ENCODE measurements around the gene CGA.

CGA gene

DNA sequence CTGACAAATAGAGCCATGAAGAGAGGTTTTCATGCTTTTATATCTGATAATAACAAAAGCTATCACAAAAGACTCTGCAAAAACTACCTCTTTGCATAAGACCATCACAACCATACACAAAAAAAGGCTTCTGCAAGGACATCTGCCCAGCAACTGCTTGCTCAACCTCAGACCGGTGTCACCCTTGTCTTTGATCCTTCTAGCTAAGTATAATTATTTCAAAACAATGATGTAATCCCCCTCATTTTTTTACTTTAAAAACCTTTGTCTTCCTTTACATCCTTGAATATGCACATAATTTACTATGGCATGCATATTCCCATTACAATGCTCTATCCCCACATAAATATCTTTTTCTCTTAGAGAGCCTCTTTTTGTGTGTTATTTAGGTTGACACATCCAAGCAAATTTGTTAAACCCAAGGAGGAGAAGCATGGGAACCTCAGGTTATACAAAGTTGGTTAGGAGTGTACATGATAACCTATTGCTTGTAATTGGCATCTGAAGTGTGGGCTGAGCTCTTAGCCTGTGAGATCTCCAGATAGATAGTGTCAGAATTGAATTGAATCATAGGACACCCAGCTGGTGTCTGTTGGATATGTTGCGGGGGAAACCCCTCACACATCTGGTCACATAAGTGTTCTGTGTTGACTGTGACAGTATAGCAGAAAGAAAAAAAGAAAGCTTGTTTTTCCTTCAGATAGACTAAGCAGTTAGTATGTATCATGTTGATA lies 20.7 kb upstream of the CGA start:
- no peak overlapping the region for H3K9ac ChIP-seq (ENCODE audit: low read depth in 1 of 2, low read length in 2 of 2)
- no peaks in the 10 kb centered on the region for H3K27me3 ChIP-seq (ENCODE audit: control insufficient read depth in 1 of 2, insufficient read depth in 2 of 2, low read length in 2 of 2)
- no peaks in the 10 kb centered on the region for H3K9me3 ChIP-seq (ENCODE audit: control insufficient read depth in 1 of 2, low read length in 2 of 2)
- no peak overlapping the region for H3K4me3 ChIP-seq (ENCODE audit: low read depth in 1 of 2, low read length in 2 of 2)
- no peaks in the 10 kb centered on the region for H3K4me1 ChIP-seq (ENCODE audit: control insufficient read depth in 1 of 2, insufficient read depth in 2 of 2, low read length in 2 of 2)
- H3K27ac ChIP-seq (ENCODE audit: low read depth, low read length) = no peak overlapping the region
- no peaks in the 10 kb centered on the region for H3K36me3 ChIP-seq (ENCODE audit: control insufficient read depth in 1 of 2, insufficient read depth in 2 of 2, low read length in 2 of 2)

DNA sequence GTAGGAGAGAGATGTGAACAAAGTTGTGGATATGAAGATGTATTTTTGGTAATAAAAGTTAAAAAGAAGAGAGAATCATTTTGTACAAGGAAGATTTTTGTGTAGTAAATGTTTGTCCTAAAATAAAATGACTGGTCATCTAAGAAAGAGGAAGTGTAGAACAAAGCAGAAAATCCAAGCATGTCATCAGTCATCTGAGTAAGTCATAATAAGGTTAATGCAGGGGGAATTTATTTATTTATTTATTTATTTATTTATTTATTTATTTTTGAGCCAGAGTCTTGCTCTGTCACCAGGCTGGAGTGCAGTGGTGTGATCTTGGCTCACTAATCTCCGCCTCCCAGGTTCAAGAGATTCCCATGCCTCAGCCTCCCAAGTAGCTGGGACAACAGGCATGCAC lies 15.7 kb upstream of the CGA start:
- H3K4me1 ChIP-seq (ENCODE audit: control insufficient read depth in 1 of 2, insufficient read depth in 2 of 2, low read length in 2 of 2) = no peaks in the 10 kb centered on the region
- no peaks in the 10 kb centered on the region for H3K36me3 ChIP-seq (ENCODE audit: control insufficient read depth in 1 of 2, insufficient read depth in 2 of 2, low read length in 2 of 2)
- no peaks in the 10 kb centered on the region for H3K27me3 ChIP-seq (ENCODE audit: control insufficient read depth in 1 of 2, insufficient read depth in 2 of 2, low read length in 2 of 2)
- H3K27ac ChIP-seq (ENCODE audit: low read depth, low read length) = no peak overlapping the region
- H3K4me3 ChIP-seq (ENCODE audit: low read depth in 1 of 2, low read length in 2 of 2) = no peak overlapping the region
- no peaks in the 10 kb centered on the region for H3K9me3 ChIP-seq (ENCODE audit: control insufficient read depth in 1 of 2, low read length in 2 of 2)
- no peak overlapping the region for H3K9ac ChIP-seq (ENCODE audit: low read depth in 1 of 2, low read length in 2 of 2)

- Histone ChIP-seq H3K27ac (ENCODE audit: low read depth, low read length) (no peak overlapping the region), H3K36me3 (ENCODE audit: control insufficient read depth in 1 of 2, insufficient read depth in 2 of 2, low read length in 2 of 2) (no peaks in the 10 kb centered on the region), H3K9ac (ENCODE audit: low read depth in 1 of 2, low read length in 2 of 2) (no peak overlapping the region), H3K4me1 (ENCODE audit: control insufficient read depth in 1 of 2, insufficient read depth in 2 of 2, low read length in 2 of 2) (no peaks in the 10 kb centered on the region), H3K9me3 (ENCODE audit: control insufficient read depth in 1 of 2, low read length in 2 of 2) (no peaks in the 10 kb centered on the region), H3K4me3 (ENCODE audit: low read depth in 1 of 2, low read length in 2 of 2) (no peak overlapping the region), H3K27me3 (ENCODE audit: control insufficient read depth in 1 of 2, insufficient read depth in 2 of 2, low read length in 2 of 2) (no peaks in the 10 kb centered on the region)
These were observed 10.9 kb upstream of the CGA start for GRCh38 chr6:87105823-87106222.

- no peaks in the 10 kb centered on the region for H3K36me3 ChIP-seq (ENCODE audit: control insufficient read depth in 1 of 2, insufficient read depth in 2 of 2, low read length in 2 of 2)
- no peaks in the 10 kb centered on the region for H3K27me3 ChIP-seq (ENCODE audit: control insufficient read depth in 1 of 2, insufficient read depth in 2 of 2, low read length in 2 of 2)
- no peak overlapping the region for H3K4me3 ChIP-seq (ENCODE audit: low read depth in 1 of 2, low read length in 2 of 2)
- no peaks in the 10 kb centered on the region for H3K4me1 ChIP-seq (ENCODE audit: control insufficient read depth in 1 of 2, insufficient read depth in 2 of 2, low read length in 2 of 2)
- no peak overlapping the region for H3K27ac ChIP-seq (ENCODE audit: low read depth, low read length)
- no peaks in the 10 kb centered on the region for H3K9me3 ChIP-seq (ENCODE audit: control insufficient read depth in 1 of 2, low read length in 2 of 2)
- no peak overlapping the region for H3K9ac ChIP-seq (ENCODE audit: low read depth in 1 of 2, low read length in 2 of 2)
These were observed 9.8 kb upstream of the CGA start for GRCh38 chr6:87104667-87105066.

DNA sequence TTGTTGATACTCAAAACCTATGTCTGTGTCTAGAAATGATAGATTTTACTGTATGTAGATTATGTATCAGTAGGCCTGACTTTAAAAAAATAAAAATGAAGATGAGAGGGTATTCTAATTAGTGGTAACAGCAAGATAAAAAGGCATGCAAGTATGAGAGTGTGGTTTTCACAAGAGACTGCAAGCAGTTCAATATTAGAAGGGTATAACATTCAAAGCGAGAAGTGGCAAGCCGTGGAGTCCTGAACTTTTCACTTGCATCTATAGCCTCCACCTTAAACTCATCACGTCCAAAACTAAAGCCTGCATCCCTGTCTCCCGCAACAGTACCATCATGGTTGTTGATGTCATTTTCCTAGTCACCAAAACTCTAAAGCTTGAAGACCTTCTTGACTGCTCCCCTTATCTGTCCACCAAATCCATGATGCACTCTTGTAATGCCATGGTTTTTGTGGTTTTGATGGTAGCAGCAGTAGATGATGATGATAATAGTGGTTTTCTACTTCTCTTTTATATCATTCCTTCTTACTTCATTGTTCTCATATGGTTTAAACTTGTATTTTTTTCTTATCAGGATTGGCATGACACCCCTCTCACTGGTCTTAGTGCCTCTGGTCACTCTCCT lies 9.2 kb upstream of the CGA start:
- Histone ChIP-seq H3K4me3 (ENCODE audit: low read depth in 1 of 2, low read length in 2 of 2) (no peak overlapping the region), H3K9ac (ENCODE audit: low read depth in 1 of 2, low read length in 2 of 2) (no peak overlapping the region), H3K4me1 (ENCODE audit: control insufficient read depth in 1 of 2, insufficient read depth in 2 of 2, low read length in 2 of 2) (no peaks in the 10 kb centered on the region), H3K27ac (ENCODE audit: low read depth, low read length) (no peak overlapping the region), H3K27me3 (ENCODE audit: control insufficient read depth in 1 of 2, insufficient read depth in 2 of 2, low read length in 2 of 2) (no peaks in the 10 kb centered on the region), H3K36me3 (ENCODE audit: control insufficient read depth in 1 of 2, insufficient read depth in 2 of 2, low read length in 2 of 2) (no peaks in the 10 kb centered on the region), H3K9me3 (ENCODE audit: control insufficient read depth in 1 of 2, low read length in 2 of 2) (no peaks in the 10 kb centered on the region)

DNA sequence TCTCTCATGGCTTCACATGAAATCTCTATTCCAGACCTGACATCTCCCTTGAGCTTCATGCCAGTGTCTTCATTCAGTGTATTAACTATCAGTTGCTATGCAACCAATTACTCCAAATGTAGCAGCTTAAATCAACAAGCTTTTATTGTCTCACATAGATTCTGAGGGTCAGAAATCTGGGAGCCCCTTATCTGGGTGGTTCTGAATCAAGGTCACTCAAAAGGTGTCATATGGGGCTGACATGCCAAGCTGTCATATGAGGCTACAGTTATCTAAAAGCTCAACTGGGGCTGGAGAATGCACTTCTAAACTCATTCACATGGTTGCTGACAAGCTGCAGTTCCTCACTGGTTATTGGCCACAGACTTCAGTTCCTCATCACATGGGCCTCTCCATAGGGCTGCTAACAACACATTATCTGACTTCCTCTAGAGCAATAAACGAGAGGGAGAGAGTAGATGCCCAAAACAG lies 7.3 kb upstream of the CGA start:
- Histone ChIP-seq H3K9ac (ENCODE audit: low read depth in 1 of 2, low read length in 2 of 2) (no peak overlapping the region), H3K9me3 (ENCODE audit: control insufficient read depth in 1 of 2, low read length in 2 of 2) (no peaks in the 10 kb centered on the region), H3K27me3 (ENCODE audit: control insufficient read depth in 1 of 2, insufficient read depth in 2 of 2, low read length in 2 of 2) (no peaks in the 10 kb centered on the region), H3K27ac (ENCODE audit: low read depth, low read length) (no peak overlapping the region), H3K4me3 (ENCODE audit: low read depth in 1 of 2, low read length in 2 of 2) (no peak overlapping the region), H3K4me1 (ENCODE audit: control insufficient read depth in 1 of 2, insufficient read depth in 2 of 2, low read length in 2 of 2) (no peaks in the 10 kb centered on the region), H3K36me3 (ENCODE audit: control insufficient read depth in 1 of 2, insufficient read depth in 2 of 2, low read length in 2 of 2) (no peaks in the 10 kb centered on the region)

DNA sequence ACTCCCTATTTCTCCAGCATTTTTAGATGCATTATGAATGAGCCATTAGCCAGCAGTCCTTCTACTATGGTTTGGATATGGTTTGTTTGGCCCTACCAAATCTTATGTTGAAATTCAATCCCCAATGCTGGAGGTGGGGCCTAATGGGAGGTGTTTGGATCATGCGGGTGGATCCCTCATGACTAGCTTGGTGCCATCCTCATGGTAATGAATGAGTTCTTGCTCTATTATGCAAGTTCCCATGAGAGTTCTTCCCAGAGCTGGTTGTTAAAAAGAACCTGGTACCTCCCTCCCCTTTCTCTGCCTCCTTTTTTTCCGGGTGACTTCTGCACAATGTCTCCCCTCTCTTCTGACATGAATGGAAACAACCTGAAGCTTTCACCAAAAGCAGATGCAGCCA lies 6.2 kb upstream of the CGA start:
- Histone ChIP-seq H3K36me3 (ENCODE audit: control insufficient read depth in 1 of 2, insufficient read depth in 2 of 2, low read length in 2 of 2) (no peaks in the 10 kb centered on the region), H3K9me3 (ENCODE audit: control insufficient read depth in 1 of 2, low read length in 2 of 2) (no peaks in the 10 kb centered on the region), H3K27me3 (ENCODE audit: control insufficient read depth in 1 of 2, insufficient read depth in 2 of 2, low read length in 2 of 2) (no peaks in the 10 kb centered on the region), H3K27ac (ENCODE audit: low read depth, low read length) (no peak overlapping the region), H3K4me1 (ENCODE audit: control insufficient read depth in 1 of 2, insufficient read depth in 2 of 2, low read length in 2 of 2) (no peaks in the 10 kb centered on the region), H3K4me3 (ENCODE audit: low read depth in 1 of 2, low read length in 2 of 2) (no peak overlapping the region), H3K9ac (ENCODE audit: low read depth in 1 of 2, low read length in 2 of 2) (no peak overlapping the region)

DNA sequence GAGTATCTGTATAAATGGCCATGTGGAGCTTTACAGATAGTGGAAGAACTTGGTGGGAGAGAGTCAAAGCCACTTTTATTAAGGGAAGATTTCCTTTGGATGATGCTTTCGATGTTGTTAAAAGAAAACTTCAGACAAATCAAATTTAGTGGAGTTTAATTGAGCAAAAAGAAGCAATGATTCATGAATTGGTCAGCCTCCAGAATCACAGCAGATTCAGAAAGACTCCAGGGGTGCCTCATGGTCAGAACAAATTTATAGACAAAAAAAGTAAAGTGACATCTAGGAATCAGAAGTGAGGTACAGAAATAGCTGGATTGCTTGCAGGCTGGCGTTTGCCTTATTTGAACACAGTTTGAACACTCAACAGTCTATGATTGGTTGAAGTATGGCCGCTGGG lies 5.3 kb upstream of the CGA start:
- H3K27me3 ChIP-seq (ENCODE audit: control insufficient read depth in 1 of 2, insufficient read depth in 2 of 2, low read length in 2 of 2) = peaks cover 0 to under 1% of the 10 kb centered on the region in 2 donors

GRCh38 chr6:87099472-87099871 lies 4.6 kb upstream of the CGA start:
- Histone ChIP-seq H3K36me3 (ENCODE audit: control insufficient read depth in 1 of 2, insufficient read depth in 2 of 2, low read length in 2 of 2) (no peaks in the 10 kb centered on the region), H3K9ac (ENCODE audit: low read depth in 1 of 2, low read length in 2 of 2) (no peak overlapping the region), H3K4me1 (ENCODE audit: control insufficient read depth in 1 of 2, insufficient read depth in 2 of 2, low read length in 2 of 2) (no peaks in the 10 kb centered on the region), H3K4me3 (ENCODE audit: low read depth in 1 of 2, low read length in 2 of 2) (no peak overlapping the region), H3K9me3 (ENCODE audit: control insufficient read depth in 1 of 2, low read length in 2 of 2) (no peaks in the 10 kb centered on the region), H3K27ac (ENCODE audit: low read depth, low read length) (no peak overlapping the region), H3K27me3 (ENCODE audit: control insufficient read depth in 1 of 2, insufficient read depth in 2 of 2, low read length in 2 of 2) (peaks cover 0 to 4% of the 10 kb centered on the region in 2 donors)

More for the DNA sequence above, 5.3 kb upstream of the CGA start:
- H3K27ac ChIP-seq (ENCODE audit: low read depth, low read length) = no peak overlapping the region
- no peaks in the 10 kb centered on the region for H3K36me3 ChIP-seq (ENCODE audit: control insufficient read depth in 1 of 2, insufficient read depth in 2 of 2, low read length in 2 of 2)
- no peak overlapping the region for H3K4me3 ChIP-seq (ENCODE audit: low read depth in 1 of 2, low read length in 2 of 2)
- H3K9me3 ChIP-seq (ENCODE audit: control insufficient read depth in 1 of 2, low read length in 2 of 2) = no peaks in the 10 kb centered on the region
- H3K4me1 ChIP-seq (ENCODE audit: control insufficient read depth in 1 of 2, insufficient read depth in 2 of 2, low read length in 2 of 2) = no peaks in the 10 kb centered on the region
- H3K9ac ChIP-seq (ENCODE audit: low read depth in 1 of 2, low read length in 2 of 2) = no peak overlapping the region

GRCh38 chr6:87094576-87094975 lies 330 bp downstream of the CGA start:
- Histone ChIP-seq H3K9me3 (ENCODE audit: control insufficient read depth in 1 of 2, low read length in 2 of 2) (no peaks in the 10 kb centered on the region), H3K4me1 (ENCODE audit: control insufficient read depth in 1 of 2, insufficient read depth in 2 of 2, low read length in 2 of 2) (no peaks in the 10 kb centered on the region), H3K36me3 (ENCODE audit: control insufficient read depth in 1 of 2, insufficient read depth in 2 of 2, low read length in 2 of 2) (no peaks in the 10 kb centered on the region), H3K9ac (ENCODE audit: low read depth in 1 of 2, low read length in 2 of 2) (no peak overlapping the region), H3K27me3 (ENCODE audit: control insufficient read depth in 1 of 2, insufficient read depth in 2 of 2, low read length in 2 of 2) (peaks cover 0 to 4% of the 10 kb centered on the region in 2 donors), H3K27ac (ENCODE audit: low read depth, low read length) (no peak overlapping the region), H3K4me3 (ENCODE audit: low read depth in 1 of 2, low read length in 2 of 2) (no peak overlapping the region)

Measured in duodenal mucosa (tissue), 2 donors.